Fibroblast of lung (primary cell): ENCODE measurements around the gene NEURL1. TPM values are rescaled to one million over a fixed set of nuclear protein-coding genes. Genes with fewer than 3 reads are reported as not detected.

ENCODE experiments used
- DNase-seq, 2 donors: peaks; one replicate each; pipeline versions ENCODE4 v3.0.0 to v3.0.0-alpha.2; 2010; ENCODE audit warnings: low read depth in 2 of 2
- H2AFZ ChIP-seq: 2 replicates; pipeline ENCODE4 v1.5.1; 2012; ENCODE audit warnings: low read length, control low read depth, inconsistent platforms
- H3K27ac ChIP-seq: 2 replicates; pipeline ENCODE4 v1.5.1; 2011; ENCODE audit warnings: low read length, control low read depth; ENCODE audit not compliant: insufficient read depth
- H3K27me3 ChIP-seq: 2 replicates; pipeline ENCODE4 v1.5.1; 2011; ENCODE audit warnings: mild to moderate bottlenecking, low read length; ENCODE audit not compliant: control insufficient read depth, insufficient read depth
- H3K36me3 ChIP-seq: 2 replicates; pipeline ENCODE4 v1.5.1; 2011; ENCODE audit warnings: low read length; ENCODE audit not compliant: control insufficient read depth, insufficient read depth
- H3K4me1 ChIP-seq: 2 replicates; pipeline ENCODE4 v1.5.1; 2011; ENCODE audit warnings: low read length; ENCODE audit not compliant: control insufficient read depth, insufficient read depth; ENCODE audit errors: extremely low read depth
- H3K4me2 ChIP-seq: 2 replicates; pipeline ENCODE4 v1.5.1; 2011; ENCODE audit warnings: low read length, control low read depth; ENCODE audit not compliant: insufficient read depth; ENCODE audit errors: extremely low read depth
- H3K4me3 ChIP-seq, 4 experiments: fragments of 200-600 bp in 1 of 4; sonication (generic) in 1 of 4; replicated peaks in 1 of 4; 2 replicates each; pipeline ENCODE4 v1.5.1; 2011 to 2016; ENCODE audit warnings: low read length in 4 of 4, low read depth in 3 of 4, mild to moderate bottlenecking in 3 of 4, control low read depth in 2 of 4, inconsistent platforms in 1 of 4, mixed read lengths in 1 of 4; ENCODE audit not compliant: insufficient read depth in 1 of 4; ENCODE audit errors: control extremely low read depth in 1 of 4
- H3K79me2 ChIP-seq: 2 replicates; pipeline ENCODE4 v1.5.1; 2012; ENCODE audit warnings: mild to moderate bottlenecking, low read length, inconsistent platforms; ENCODE audit not compliant: control insufficient read depth, insufficient read depth
- H3K9ac ChIP-seq: 2 replicates; pipeline ENCODE4 v1.5.1; 2011; ENCODE audit warnings: mild to moderate bottlenecking, low read length, control low read depth; ENCODE audit not compliant: insufficient read depth
- H3K9me3 ChIP-seq: 2 replicates; pipeline ENCODE4 v1.5.1; 2012; ENCODE audit warnings: low read depth, low read length; ENCODE audit not compliant: control insufficient read depth, insufficient read depth
- H4K20me1 ChIP-seq: 2 replicates; pipeline ENCODE4 v1.5.1; 2011; ENCODE audit warnings: low read length; ENCODE audit not compliant: control insufficient read depth, insufficient read depth; ENCODE audit errors: extremely low read depth
- EZH2 ChIP-seq: IDR thresholded peaks from 2 replicates; pipeline ENCODE4 v1.5.1; 2012; ENCODE audit warnings: low read length, control low read depth, mild to moderate bottlenecking; ENCODE audit errors: missing control alignments
- polyA plus RNA-seq, 2 donors: library from polyadenylated mRNA; depleted of rRNA in 1 of 2; stranded (reverse) in 1 of 2; unstranded in 1 of 2; fragments of >200 nt; gene quantifications; 2 replicates each; pipeline ENCODE4 v1.2.1, GENCODE V29; 2011 to 2012; ENCODE audit warnings: missing spikeins in 1 of 2
- total RNA-seq: library from RNA; depleted of rRNA; stranded (reverse); fragments of >200 nt; gene quantifications from 2 replicates; pipeline ENCODE4 v1.2.1, GENCODE V29; 2014
- TF ChIP-seq, protein P1 (sequence below), 2 donors: IDR thresholded peaks in 1 of 2; conservative IDR thresholded peaks in 1 of 2; 1 replicate in 1 of 2; 2 replicates in 1 of 2; pipeline ENCODE4 v1.5.1; 2011 to 2012; ENCODE audit warnings: low read length in 2 of 2, control low read depth in 1 of 2, inconsistent platforms in 1 of 2, low read depth in 1 of 2, mild to moderate bottlenecking in 1 of 2

The NEURL1 gene
- total and polyA plus RNA-seq, 2 donors (not counting 1 experiment from before 2014, with no cell fraction given), result 0.12 TPM; not detected in 1

DNA sequence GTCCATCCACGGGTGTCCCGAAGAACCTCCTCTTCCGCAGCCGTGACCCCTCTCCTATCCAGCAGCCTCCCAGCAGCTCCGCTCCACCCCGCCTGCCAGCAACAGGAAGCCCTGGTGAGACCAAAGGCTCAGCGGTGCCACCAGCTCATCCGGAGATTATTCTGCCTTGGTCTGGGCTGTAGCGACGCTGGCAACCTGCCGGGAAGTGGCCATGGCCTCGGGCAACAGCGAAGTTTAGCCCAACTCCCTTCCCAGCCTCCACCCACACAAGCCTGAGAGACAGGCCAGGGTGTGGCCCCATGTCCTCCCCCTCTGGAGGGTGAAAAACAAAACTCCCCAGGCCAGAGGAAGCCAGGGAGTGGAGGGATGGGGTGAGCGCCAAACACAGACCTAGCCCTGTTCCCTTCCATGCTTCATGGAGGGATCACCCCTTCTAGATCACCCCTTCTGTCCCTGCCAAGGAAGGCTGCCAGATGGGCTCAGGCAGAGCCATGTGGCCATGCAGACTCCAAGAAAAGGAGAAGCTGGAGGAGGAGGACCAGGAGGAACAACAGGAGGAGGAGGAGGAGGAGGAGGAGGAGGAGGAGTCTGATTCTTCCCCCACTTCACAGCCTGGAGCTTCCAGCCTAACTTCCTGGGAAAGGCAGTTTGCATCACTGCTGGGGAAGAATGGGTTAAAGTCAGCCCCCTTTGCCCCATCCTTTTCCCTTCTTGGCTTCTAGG is 42.3 kb upstream of the NEURL1 start:
- peaks cover 32% of the 10 kb centered on the region for H3K79me2 ChIP-seq
- H3K4me3 ChIP-seq, result peak overlapping the region; percentile 62 to 90 (median 64)
- no peaks in the 10 kb centered on the region for H4K20me1 ChIP-seq
- no peaks in the 10 kb centered on the region for H3K9me3 ChIP-seq
- peak overlapping the region; percentile 78 for H3K27ac ChIP-seq
- TF ChIP-seq, protein P1, sequence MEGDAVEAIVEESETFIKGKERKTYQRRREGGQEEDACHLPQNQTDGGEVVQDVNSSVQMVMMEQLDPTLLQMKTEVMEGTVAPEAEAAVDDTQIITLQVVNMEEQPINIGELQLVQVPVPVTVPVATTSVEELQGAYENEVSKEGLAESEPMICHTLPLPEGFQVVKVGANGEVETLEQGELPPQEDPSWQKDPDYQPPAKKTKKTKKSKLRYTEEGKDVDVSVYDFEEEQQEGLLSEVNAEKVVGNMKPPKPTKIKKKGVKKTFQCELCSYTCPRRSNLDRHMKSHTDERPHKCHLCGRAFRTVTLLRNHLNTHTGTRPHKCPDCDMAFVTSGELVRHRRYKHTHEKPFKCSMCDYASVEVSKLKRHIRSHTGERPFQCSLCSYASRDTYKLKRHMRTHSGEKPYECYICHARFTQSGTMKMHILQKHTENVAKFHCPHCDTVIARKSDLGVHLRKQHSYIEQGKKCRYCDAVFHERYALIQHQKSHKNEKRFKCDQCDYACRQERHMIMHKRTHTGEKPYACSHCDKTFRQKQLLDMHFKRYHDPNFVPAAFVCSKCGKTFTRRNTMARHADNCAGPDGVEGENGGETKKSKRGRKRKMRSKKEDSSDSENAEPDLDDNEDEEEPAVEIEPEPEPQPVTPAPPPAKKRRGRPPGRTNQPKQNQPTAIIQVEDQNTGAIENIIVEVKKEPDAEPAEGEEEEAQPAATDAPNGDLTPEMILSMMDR (conservative IDR thresholded peaks at IDR 0.05 in 1 of 2, IDR thresholded peaks at IDR 0.05 in 1 of 2; ENCODE audit: low read depth in 1 of 2, low read length in 2 of 2), result no peak
- TF ChIP-seq EZH2, result no peak
- H3K4me1 ChIP-seq, result peaks cover 31% of the 10 kb centered on the region
- peak overlapping the region; percentile 84 for H3K9ac ChIP-seq
- peak overlapping the region; percentile 70 for H3K4me2 ChIP-seq
- H3K36me3 ChIP-seq, result peaks cover 25% of the 10 kb centered on the region
- no peak overlapping the region for H2AFZ ChIP-seq
- peak; percentile 5 to 28 for DNase-seq
- no peaks in the 10 kb centered on the region for H3K27me3 ChIP-seq

DNA sequence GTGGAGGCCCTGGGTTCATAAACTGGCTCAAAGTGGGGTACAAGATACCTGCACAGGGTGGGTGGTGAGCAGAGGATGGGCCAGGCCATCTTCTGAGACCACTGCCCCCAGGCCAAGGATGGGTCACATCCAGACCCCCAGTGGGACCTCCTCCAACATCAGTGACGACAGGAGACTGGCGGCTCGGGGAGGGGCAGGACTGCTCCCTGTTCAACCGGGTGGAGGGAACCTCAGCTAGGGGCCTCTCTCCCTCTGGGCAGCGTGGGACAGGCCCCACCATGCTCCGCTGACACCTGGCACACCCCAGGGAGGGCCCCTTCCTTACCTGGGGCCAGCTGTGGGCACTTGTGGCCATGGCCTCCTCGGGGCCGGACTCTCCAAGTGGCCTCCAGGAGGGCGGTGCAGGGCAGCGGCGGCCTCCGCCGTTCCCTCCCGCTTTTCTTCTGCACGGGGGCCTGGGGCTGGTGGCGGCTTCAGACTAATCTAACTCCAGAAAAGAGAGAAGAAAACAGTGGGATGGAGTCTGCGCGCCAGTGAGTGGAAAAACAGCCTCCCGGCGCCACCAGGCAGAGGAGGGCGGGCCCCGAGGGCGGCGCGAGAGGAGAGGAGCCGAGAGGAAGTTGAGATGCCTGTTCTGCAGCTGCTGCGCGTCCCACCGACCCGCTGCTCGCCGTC is 41.5 kb upstream of the NEURL1 start, which contains the start of gene CALHM2:
CALHM2 (minus strand) TSS at position 540 of the 675 bp plus-strand sequence. CDS start 2,429 bp downstream, outside the sequence.
- Histone ChIP-seq H4K20me1 (no peaks in the 10 kb centered on the region), H3K4me1 (peaks cover 26% of the 10 kb centered on the region), H3K9me3 (no peaks in the 10 kb centered on the region), H3K4me3 (peak within 1 kb of the TSS; percentile 62 to 90 (median 64)), H3K4me2 (peak within 1 kb of the TSS; percentile 70), H3K27me3 (no peaks in the 10 kb centered on the region), H2AFZ (peak within 1 kb of the TSS; percentile 83), H3K27ac (peak within 1 kb of the TSS; percentile 78), H3K79me2 (peaks cover 29% of the 10 kb centered on the region), H3K9ac (peak within 1 kb of the TSS; percentile 84), H3K36me3 (peaks cover 23% of the 10 kb centered on the region)
- TF ChIP-seq, protein P1 (conservative IDR thresholded peaks at IDR 0.05 in 1 of 2, IDR thresholded peaks at IDR 0.05 in 1 of 2; ENCODE audit: low read depth in 1 of 2, low read length in 2 of 2), result no peak
- DNase-seq, result peak; percentile 47 to 52

DNA sequence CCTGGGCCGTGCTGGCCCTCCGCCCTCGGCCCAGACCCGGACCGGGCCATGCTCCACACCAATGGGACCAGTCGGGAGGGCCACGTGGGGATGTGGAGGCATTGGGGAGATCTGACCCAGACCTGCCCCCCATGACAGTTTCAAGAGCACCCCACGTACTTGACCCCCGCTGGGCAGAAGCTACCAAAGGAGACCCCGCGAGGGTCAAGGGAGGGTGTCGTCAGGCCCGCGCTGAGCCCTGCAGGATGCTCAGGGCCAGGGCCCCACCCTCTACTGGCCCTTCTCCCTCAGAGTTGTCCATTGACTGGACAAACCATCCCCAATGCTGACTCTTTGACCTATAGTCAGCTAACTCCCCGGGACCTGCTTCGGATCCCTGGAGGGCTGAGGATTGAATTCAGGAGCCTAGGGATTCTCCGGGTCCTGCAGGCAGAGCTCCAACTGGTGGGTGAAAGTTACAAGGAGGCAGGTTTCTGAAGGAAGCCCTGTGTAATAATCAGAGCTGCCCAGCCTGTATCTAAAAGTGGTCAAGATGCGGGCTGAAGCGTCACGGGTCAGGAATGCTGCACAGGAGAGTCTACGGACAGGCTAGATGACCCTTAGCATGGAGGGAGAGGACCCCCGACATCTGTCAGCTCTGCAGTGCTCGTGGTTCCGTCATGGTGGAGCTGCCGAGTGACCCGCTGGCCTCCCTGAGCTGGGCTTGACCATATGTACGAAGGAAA is 40.8 kb upstream of the NEURL1 start:
- Histone ChIP-seq H3K4me3 (peak overlapping the region; percentile 0 to 90 (median 64)), H3K9me3 (no peaks in the 10 kb centered on the region), H4K20me1 (no peaks in the 10 kb centered on the region), H3K79me2 (peaks cover 22% of the 10 kb centered on the region), H2AFZ (peak overlapping the region; percentile 83), H3K9ac (peak overlapping the region; percentile 84), H3K36me3 (peaks cover 17% of the 10 kb centered on the region), H3K4me2 (peak overlapping the region; percentile 70), H3K27ac (peak overlapping the region; percentile 78), H3K27me3 (no peaks in the 10 kb centered on the region), H3K4me1 (peaks cover 24% of the 10 kb centered on the region)
- DNase-seq, result no peak
- no peak for TF ChIP-seq EZH2
- TF ChIP-seq, protein P1 (conservative IDR thresholded peaks at IDR 0.05 in 1 of 2, IDR thresholded peaks at IDR 0.05 in 1 of 2; ENCODE audit: low read depth in 1 of 2, low read length in 2 of 2), result no peak
